OCI-LY7 (cell line): Measurements from ENCODE around the gene THEMIS. TPM values are rescaled to one million over a fixed set of nuclear protein-coding genes. Genes with fewer than 3 reads are reported as not detected.

ENCODE experiments used
- Bru-seq: library from RNA; stranded (reverse); fragments of 400-500 nt; gene quantifications from one replicate; lab custom pipeline; 2021; lab: Mats Ljungman, UMichigan
- BruChase-seq, 2 experiments: library from RNA; stranded (reverse); fragments of 400-500 nt; gene quantifications; one replicate each; lab custom pipeline; 2021; lab: Mats Ljungman, UMichigan
- BruUV-seq: library from RNA; stranded (reverse); fragments of 400-500 nt; replicated peaks from 2 replicates; lab custom pipeline; 2021; lab: Mats Ljungman, UMichigan
- CTCF ChIA-PET: fragments of 300-600 bp; sonication (Branson Sonifier 250); formaldehyde crosslinking; loops from one replicate; lab custom pipeline; 2022; ENCODE audit warnings: antibody characterized with exemption; ENCODE audit not compliant: unreplicated experiment; lab: Charles Lee
- POLR2A ChIA-PET: fragments of 300-600 bp; sonication (Branson Sonifier 250); formaldehyde crosslinking; loops from one replicate; lab custom pipeline; 2022; ENCODE audit warnings: antibody characterized with exemption; lab: Charles Lee
- DNase-seq: peaks from one replicate; pipeline ENCODE4 v3.0.0-alpha.2; 2015; ENCODE audit warnings: low spot score
- H2AFZ ChIP-seq: fragments of 200-600 bp; sonication (generic), shearing (Covaris generic); 2 replicates; pipeline ENCODE4 v1.6.1; 2014; ENCODE audit warnings: mild to moderate bottlenecking, antibody characterized with exemption, low read length, moderate library complexity
- H3K27ac ChIP-seq: fragments of 200-600 bp; sonication (generic); 2 replicates; pipeline ENCODE4 v1.5.1; 2014; ENCODE audit warnings: mixed run types, low read depth, mild to moderate bottlenecking, moderate library complexity, low read length, inconsistent platforms; ENCODE audit not compliant: poor library complexity, severe bottlenecking
- H3K36me3 ChIP-seq: fragments of 200-600 bp; sonication (generic); 2 replicates; pipeline ENCODE4 v1.6.1; 2014; ENCODE audit warnings: mild to moderate bottlenecking, antibody characterized with exemption, low read length, moderate library complexity, mixed read lengths; ENCODE audit not compliant: insufficient read depth
- H3K4me1 ChIP-seq: fragments of 200-600 bp; sonication (generic); 2 replicates; pipeline ENCODE4 v1.5.1; 2014; ENCODE audit warnings: mild to moderate bottlenecking, low read length; ENCODE audit not compliant: insufficient read depth, poor library complexity, severe bottlenecking
- H3K4me2 ChIP-seq: fragments of 200-600 bp; sonication (generic); 2 replicates; pipeline ENCODE4 v1.6.1; 2014; ENCODE audit warnings: mild to moderate bottlenecking, low read length
- H3K4me3 ChIP-seq: fragments of 200-600 bp; sonication (generic); 2 replicates; pipeline ENCODE4 v1.5.1; 2014; ENCODE audit warnings: mild to moderate bottlenecking, low read depth, low read length; ENCODE audit not compliant: poor library complexity, severe bottlenecking
- H3K79me2 ChIP-seq: fragments of 200-600 bp; sonication (generic); 2 replicates; pipeline ENCODE4 v1.6.1; 2016; ENCODE audit warnings: low read depth, mild to moderate bottlenecking, low read length, moderate library complexity, mixed read lengths; ENCODE audit not compliant: insufficient read depth
- H3K9me2 ChIP-seq: fragments of 200-600 bp; sonication (generic); 2 replicates; pipeline ENCODE4 v1.6.1; 2016; ENCODE audit warnings: mild to moderate bottlenecking, low read length, mixed read lengths; ENCODE audit not compliant: insufficient read depth
- H3K9me3 ChIP-seq: fragments of 200-600 bp; sonication (generic); 2 replicates; pipeline ENCODE4 v1.6.1; 2014; ENCODE audit warnings: mild to moderate bottlenecking, mixed run types, low read length, mixed read lengths
- H4K20me1 ChIP-seq: fragments of 200-600 bp; sonication (generic); 2 replicates; pipeline ENCODE4 v1.6.1; 2014; ENCODE audit warnings: mild to moderate bottlenecking, antibody characterized with exemption, low read length, moderate library complexity, mixed read lengths; ENCODE audit not compliant: insufficient read depth
- EZH2phosphoT487 ChIP-seq: fragments of 200-600 bp; sonication (generic); IDR thresholded peaks from 2 replicates; pipeline ENCODE4 v1.6.1; 2018; ENCODE audit warnings: low read depth, borderline replicate concordance, mild to moderate bottlenecking, mixed run types, antibody characterized with exemption, low read length, moderate library complexity, mixed read lengths
- intact Hi-C: fragments of 100-400 bp; cut with micrococcal nuclease; formaldehyde crosslinking; loops from one replicate; pipeline ENCODE4 v1.10.0; 2022; ENCODE audit not compliant: unreplicated experiment
- long read RNA-seq: library from polyadenylated mRNA; stranded (forward); transcript quantifications from one replicate; pipeline ENCODE4 v2.0.0, GENCODE V29; 2022
- total RNA-seq, 2 experiments: library from RNA; depleted of rRNA in 1 of 2; stranded (reverse); fragments of >200 nt in 1 of 2; shearing (Covaris generic) in 1 of 2; gene quantifications; 2 replicates each; pipeline ENCODE4 v1.2.3, GENCODE V29; 2014 to 2022
- TF ChIP-seq, protein P1 (sequence below): fragments of 200-600 bp; sonication (generic); conservative IDR thresholded peaks from 2 replicates; pipeline ENCODE4 v1.5.1; 2014; ENCODE audit warnings: mild to moderate bottlenecking, antibody characterized with exemption, low read length, moderate library complexity, mixed read lengths

Gene THEMIS
- not detected in 2 replicates for total RNA-seq (2014; rRNA removed; shearing (Covaris generic))
- not detected in 2 replicates for total RNA-seq (2022)
- not detected for Bru-seq, nascent RNA
- not detected for BruChase-seq, experiment 1, labeled RNA remaining after a 6-hour chase
- not detected for BruChase-seq, experiment 2, labeled RNA remaining after a 2-hour chase
- long read RNA-seq: 0 reads

DNA sequence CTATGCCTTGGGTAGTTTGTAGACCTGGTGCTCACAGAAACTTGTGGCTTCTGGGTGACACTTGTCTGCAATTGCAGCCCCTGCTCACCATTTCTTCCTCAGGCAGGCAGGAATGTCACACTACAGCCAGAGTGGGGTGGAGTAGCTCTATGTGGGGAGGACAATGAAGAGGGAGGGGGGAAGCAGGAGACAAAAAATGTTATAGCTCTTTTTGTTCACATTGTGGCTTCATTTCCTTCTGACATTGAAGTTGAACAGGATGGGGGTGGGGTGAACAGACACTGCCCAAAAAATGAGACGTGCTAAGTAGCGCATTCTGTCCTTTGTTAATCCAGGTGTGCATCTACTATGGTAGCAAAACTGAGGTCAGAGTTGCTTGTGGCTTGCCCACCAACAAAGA lies at the start of gene THEMIS:
TSS of gene THEMIS (minus strand) at position 124 of the 400 bp plus-strand sequence. CDS start 126 bp downstream, outside the sequence.
- DNase-seq: no peak
- no peaks in the 10 kb centered on the region for H3K9me2 ChIP-seq
- H3K4me1 ChIP-seq: no peaks in the 10 kb centered on the region
- no peak within 1 kb of the TSS for H3K4me3 ChIP-seq
- BruUV-seq: no TSS peak
- no peak within 1 kb of the TSS for H2AFZ ChIP-seq
- no peak within 1 kb of the TSS for H3K27ac ChIP-seq
- H3K36me3 ChIP-seq: no peaks in the 10 kb centered on the region
- H4K20me1 ChIP-seq: no peaks in the 10 kb centered on the region
- CTCF ChIA-PET: no interaction called here
- intact Hi-C loops: no loop called here
- no peak for TF ChIP-seq EZH2phosphoT487
- TF ChIP-seq, protein P1, sequence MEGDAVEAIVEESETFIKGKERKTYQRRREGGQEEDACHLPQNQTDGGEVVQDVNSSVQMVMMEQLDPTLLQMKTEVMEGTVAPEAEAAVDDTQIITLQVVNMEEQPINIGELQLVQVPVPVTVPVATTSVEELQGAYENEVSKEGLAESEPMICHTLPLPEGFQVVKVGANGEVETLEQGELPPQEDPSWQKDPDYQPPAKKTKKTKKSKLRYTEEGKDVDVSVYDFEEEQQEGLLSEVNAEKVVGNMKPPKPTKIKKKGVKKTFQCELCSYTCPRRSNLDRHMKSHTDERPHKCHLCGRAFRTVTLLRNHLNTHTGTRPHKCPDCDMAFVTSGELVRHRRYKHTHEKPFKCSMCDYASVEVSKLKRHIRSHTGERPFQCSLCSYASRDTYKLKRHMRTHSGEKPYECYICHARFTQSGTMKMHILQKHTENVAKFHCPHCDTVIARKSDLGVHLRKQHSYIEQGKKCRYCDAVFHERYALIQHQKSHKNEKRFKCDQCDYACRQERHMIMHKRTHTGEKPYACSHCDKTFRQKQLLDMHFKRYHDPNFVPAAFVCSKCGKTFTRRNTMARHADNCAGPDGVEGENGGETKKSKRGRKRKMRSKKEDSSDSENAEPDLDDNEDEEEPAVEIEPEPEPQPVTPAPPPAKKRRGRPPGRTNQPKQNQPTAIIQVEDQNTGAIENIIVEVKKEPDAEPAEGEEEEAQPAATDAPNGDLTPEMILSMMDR: no peak
- no peaks in the 10 kb centered on the region for H3K79me2 ChIP-seq
- H3K9me3 ChIP-seq: no peaks in the 10 kb centered on the region
- POLR2A ChIA-PET: no interaction called here
- H3K4me2 ChIP-seq: no peak within 1 kb of the TSS

DNA sequence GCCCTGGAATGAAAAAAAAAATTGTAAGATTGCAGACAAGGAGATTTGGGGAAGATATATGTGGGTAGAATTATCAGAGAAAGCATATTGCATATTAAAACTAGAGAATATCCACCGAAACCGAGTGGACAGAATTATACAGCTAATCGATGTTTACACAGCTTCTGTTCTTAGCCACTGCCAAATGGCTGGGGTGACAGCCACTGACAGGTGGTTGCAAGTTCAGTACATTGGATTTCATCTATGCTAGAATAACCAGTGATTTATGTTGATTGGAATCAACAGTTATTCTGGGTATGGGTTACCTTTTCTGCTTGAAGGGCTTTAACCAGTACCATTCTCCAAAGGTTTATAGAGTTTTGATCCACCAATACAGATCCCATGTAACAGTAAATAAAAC lies 48.4 kb upstream of the THEMIS start:
- H3K9me3 ChIP-seq: no peaks in the 10 kb centered on the region
- TF ChIP-seq EZH2phosphoT487: no peak
- TF ChIP-seq, protein P1: no peak
- H2AFZ ChIP-seq: no peak overlapping the region
- DNase-seq: no peak
- ChIA-PET CTCF (no interaction called here), POLR2A (interaction anchor here (0.6 to 0.9 kb wide), 2 partner anchors 11 to 42 kb away, joined by 3 to 4 read pairs; no protein-coding TSS in a partner anchor)
- no peak overlapping the region for H3K4me3 ChIP-seq
- no peaks in the 10 kb centered on the region for H3K36me3 ChIP-seq
- H3K4me1 ChIP-seq: no peaks in the 10 kb centered on the region
- H3K4me2 ChIP-seq: no peak overlapping the region
- H3K27ac ChIP-seq: no peak overlapping the region
- no peaks in the 10 kb centered on the region for H3K79me2 ChIP-seq
- no peaks in the 10 kb centered on the region for H3K9me2 ChIP-seq
- H4K20me1 ChIP-seq: no peaks in the 10 kb centered on the region
- no TSS peak for BruUV-seq
- intact Hi-C loops: no loop called here

GRCh38 chr6:127946388-127946787 lies 45.5 kb upstream of the THEMIS start:
- intact Hi-C loops: no loop called here
- no peaks in the 10 kb centered on the region for H3K9me2 ChIP-seq
- H3K79me2 ChIP-seq: no peaks in the 10 kb centered on the region
- no peaks in the 10 kb centered on the region for H3K4me1 ChIP-seq
- CTCF ChIA-PET: no interaction called here
- DNase-seq: no peak
- H3K27ac ChIP-seq: no peak overlapping the region
- no TSS peak for BruUV-seq
- TF ChIP-seq, protein P1: no peak
- no peak for TF ChIP-seq EZH2phosphoT487
- H3K9me3 ChIP-seq: no peaks in the 10 kb centered on the region
- H3K4me3 ChIP-seq: no peak overlapping the region
- no peaks in the 10 kb centered on the region for H3K36me3 ChIP-seq
- no peaks in the 10 kb centered on the region for H4K20me1 ChIP-seq
- H2AFZ ChIP-seq: no peak overlapping the region
- no peak overlapping the region for H3K4me2 ChIP-seq
- POLR2A ChIA-PET: no interaction called here
